Breast epithelium (tissue), 4 donors: ENCODE data around the gene HDAC7. TPM values are rescaled to one million over a fixed set of nuclear protein-coding genes. Genes with fewer than 3 reads are reported as not detected.

Experiments used
- DNase-seq, 2 donors: peaks; one replicate each; pipeline ENCODE4 v3.0.0-alpha.2; 2019; ENCODE audit warnings: low spot score in 2 of 2
- H3K27ac ChIP-seq, 2 donors: fragments of 200-600 bp; sonication (generic) in 1 of 2; one replicate each; pipeline ENCODE4 v1.5.1; 2016 to 2019; ENCODE audit warnings: mild to moderate bottlenecking in 1 of 2
- H3K27me3 ChIP-seq, 2 donors: fragments of 200-600 bp; sonication (generic) in 1 of 2; one replicate each; pipeline versions ENCODE4 v1.5.1 to v1.6.0; 2017 to 2019; ENCODE audit warnings: control low read depth in 1 of 2, mild to moderate bottlenecking in 1 of 2
- H3K36me3 ChIP-seq: fragments of 200-600 bp; one replicate; pipeline ENCODE4 v1.5.1; 2019
- H3K4me1 ChIP-seq, 2 donors: fragments of 200-600 bp; sonication (generic); one replicate each; pipeline ENCODE4 v1.5.1; 2016 to 2019; ENCODE audit warnings: control low read depth in 1 of 2
- H3K4me3 ChIP-seq, 3 donors: fragments of 200-600 bp; sonication (generic); 1 replicate in 2 of 3; 2 replicates in 1 of 3; pipeline ENCODE4 v1.5.1; 2016 to 2019; ENCODE audit warnings: mild to moderate bottlenecking in 3 of 3, moderate library complexity in 2 of 3
- H3K9me3 ChIP-seq, 2 donors: fragments of 200-600 bp; sonication (generic) in 1 of 2; one replicate each; pipeline ENCODE4 v1.5.1; 2016 to 2019; ENCODE audit warnings: control low read depth in 1 of 2
- CTCF ChIP-seq, 3 donors: fragments of 450-650 bp; IDR thresholded peaks; one replicate each; pipeline ENCODE4 v1.5.1; 2016 to 2017; ENCODE audit warnings: antibody characterized with exemption in 3 of 3, mild to moderate bottlenecking in 3 of 3, moderate library complexity in 3 of 3
- POLR2A ChIP-seq: fragments of 450-650 bp; IDR thresholded peaks from one replicate; pipeline ENCODE4 v1.6.1; 2016; ENCODE audit warnings: antibody characterized with exemption, mild to moderate bottlenecking, moderate library complexity
- POLR2AphosphoS5 ChIP-seq, 3 donors: sonication (generic); formaldehyde crosslinking; IDR thresholded peaks; one replicate each; pipeline ENCODE4 v1.6.1; 2017; ENCODE audit warnings: antibody characterized with exemption in 3 of 3
- intact Hi-C: fragments of 100-400 bp; cut with DNase I; formaldehyde crosslinking; loops from one replicate; pipeline ENCODE4 v1.15.1; 2023; ENCODE audit warnings: low total_unique reads
- total RNA-seq, 3 donors: library from RNA; depleted of rRNA; stranded (reverse); fragments of >200 nt; gene quantifications; one replicate each; pipeline ENCODE4 v1.1.0, GENCODE V29; 2016

HDAC7 gene
- total RNA-seq, 3 donors from 2014 or later: 37.6 to 77.0 (median 44.9) TPM

- no peaks in the 10 kb centered on the region for H3K9me3 ChIP-seq
- H3K4me3 ChIP-seq: no peak overlapping the region
- no peaks in the 10 kb centered on the region for H3K36me3 ChIP-seq
- no peaks in the 10 kb centered on the region for H3K27me3 ChIP-seq
- intact Hi-C loops: no loop called here
- no peak for DNase-seq
- peak overlapping the region in 1 of 2 donors; percentile 19 for H3K27ac ChIP-seq
- peaks cover 15 to 18% of the 10 kb centered on the region in 2 donors for H3K4me1 ChIP-seq
- TF ChIP-seq POLR2AphosphoS5 (IDR thresholded peaks at IDR 0.05) (no peak), CTCF (IDR thresholded peaks at IDR 0.05) (peak in 1 of 3 donors; percentile 25)
Measured at GRCh38 chr12:47797441-47797840, 22.3 kb downstream of the HDAC7 start.

GRCh38 chr12:47795814-47796411 lies 23.8 kb downstream of the HDAC7 start:
- TF ChIP-seq POLR2AphosphoS5 (IDR thresholded peaks at IDR 0.05) (no peak), POLR2A (no peak), CTCF (IDR thresholded peaks at IDR 0.05) (no peak)
- no peak overlapping the region for H3K27ac ChIP-seq

GRCh38 chr12:47795121-47795813 lies 24.4 kb downstream of the HDAC7 start:
- intact Hi-C loops: no loop called here
- H3K4me3 ChIP-seq: no peak overlapping the region
- TF ChIP-seq CTCF (IDR thresholded peaks at IDR 0.05) (no peak), POLR2AphosphoS5 (IDR thresholded peaks at IDR 0.05) (no peak), POLR2A (no peak)
- no peaks in the 10 kb centered on the region for H3K9me3 ChIP-seq
- H3K36me3 ChIP-seq: peaks cover 5% of the 10 kb centered on the region
- H3K4me1 ChIP-seq: peaks cover 0 to 8% of the 10 kb centered on the region in 2 donors
- H3K27ac ChIP-seq: peak overlapping the region in 1 of 2 donors; percentile 55
- no peak for DNase-seq
- no peaks in the 10 kb centered on the region for H3K27me3 ChIP-seq

More at GRCh38 chr12:47795814-47796411, 23.8 kb downstream of the HDAC7 start:
- intact Hi-C loops: no loop called here
- no peak for DNase-seq
- no peaks in the 10 kb centered on the region for H3K9me3 ChIP-seq
- no peaks in the 10 kb centered on the region for H3K27me3 ChIP-seq
- H3K4me1 ChIP-seq: peaks cover under 1 to 8% of the 10 kb centered on the region in 2 donors
- H3K36me3 ChIP-seq: peaks cover 5% of the 10 kb centered on the region
- H3K4me3 ChIP-seq: no peak overlapping the region

GRCh38 chr12:47794679-47795078 lies 25.0 kb downstream of the HDAC7 start:
- DNase-seq: no peak
- Histone ChIP-seq H3K27me3 (no peaks in the 10 kb centered on the region), H3K4me1 (peaks cover 0 to 6% of the 10 kb centered on the region in 2 donors), H3K36me3 (peaks cover 5% of the 10 kb centered on the region), H3K9me3 (no peaks in the 10 kb centered on the region), H3K4me3 (no peak overlapping the region), H3K27ac (peak overlapping the region in 1 of 2 donors; percentile 55)
- TF ChIP-seq CTCF (IDR thresholded peaks at IDR 0.05) (no peak), POLR2A (no peak), POLR2AphosphoS5 (IDR thresholded peaks at IDR 0.05) (no peak)
- intact Hi-C loops: no loop called here

GRCh38 chr12:47793015-47793681 lies 26.6 kb downstream of the HDAC7 start:
- Histone ChIP-seq H3K4me1 (no peaks in the 10 kb centered on the region), H3K36me3 (peaks cover 10% of the 10 kb centered on the region), H3K9me3 (no peaks in the 10 kb centered on the region), H3K27me3 (no peaks in the 10 kb centered on the region), H3K27ac (peak overlapping the region in 1 of 2 donors; percentile 23), H3K4me3 (no peak overlapping the region)
- no peak for DNase-seq
- TF ChIP-seq POLR2A: no peak
- TF ChIP-seq CTCF (IDR thresholded peaks at IDR 0.05): no peak
- no peak for TF ChIP-seq POLR2AphosphoS5 (IDR thresholded peaks at IDR 0.05)
- intact Hi-C loops: no loop called here
